IMR-90 (cell line): ENCODE results near the gene CTNNA2.

ENCODE experiments used
- CEBPB ChIP-seq: IDR thresholded peaks from 2 replicates; pipeline ENCODE4 v1.6.1; 2012; ENCODE audit warnings: low read depth, low read length, improper control_type of control experiment
- FOS ChIP-seq: fragments of 150-350 bp; IDR thresholded peaks from 2 replicates; pipeline ENCODE4 v1.6.1; 2016; ENCODE audit warnings: low read depth, low read length
- POLR2A ChIP-seq: IDR thresholded peaks from 2 replicates; pipeline ENCODE4 v1.6.1; 2012; ENCODE audit warnings: mild to moderate bottlenecking, low read depth, low read length
- RAD21 ChIP-seq: IDR thresholded peaks from 2 replicates; pipeline ENCODE4 v1.6.1; 2012; ENCODE audit warnings: low read length, improper control_type of control experiment
- RCOR1 ChIP-seq: IDR thresholded peaks from 2 replicates; pipeline ENCODE4 v1.6.1; 2012; ENCODE audit warnings: mild to moderate bottlenecking, low read length, improper control_type of control experiment; ENCODE audit not compliant: insufficient replicate concordance
- RFX5 ChIP-seq: IDR thresholded peaks from 2 replicates; pipeline ENCODE4 v1.8.0; 2012; ENCODE audit warnings: low read depth, mild to moderate bottlenecking, low read length, moderate library complexity
- SMC3 ChIP-seq: fragments of 150-350 bp; IDR thresholded peaks from 2 replicates; pipeline ENCODE4 v1.6.1; 2016; ENCODE audit warnings: low read depth, mild to moderate bottlenecking, antibody characterized with exemption, low read length, moderate library complexity
- TF ChIP-seq, protein P1 (sequence below): fragments of 150-350 bp; IDR thresholded peaks from 2 replicates; pipeline ENCODE4 v1.6.1; 2017; ENCODE audit warnings: mild to moderate bottlenecking, antibody characterized with exemption, low read length, low read depth
- TF ChIP-seq, protein P2 (sequence below): conservative IDR thresholded peaks from 2 replicates; pipeline ENCODE4 v1.5.1; 2012; ENCODE audit warnings: mild to moderate bottlenecking, low read depth, low read length, improper control_type of control experiment

DNA sequence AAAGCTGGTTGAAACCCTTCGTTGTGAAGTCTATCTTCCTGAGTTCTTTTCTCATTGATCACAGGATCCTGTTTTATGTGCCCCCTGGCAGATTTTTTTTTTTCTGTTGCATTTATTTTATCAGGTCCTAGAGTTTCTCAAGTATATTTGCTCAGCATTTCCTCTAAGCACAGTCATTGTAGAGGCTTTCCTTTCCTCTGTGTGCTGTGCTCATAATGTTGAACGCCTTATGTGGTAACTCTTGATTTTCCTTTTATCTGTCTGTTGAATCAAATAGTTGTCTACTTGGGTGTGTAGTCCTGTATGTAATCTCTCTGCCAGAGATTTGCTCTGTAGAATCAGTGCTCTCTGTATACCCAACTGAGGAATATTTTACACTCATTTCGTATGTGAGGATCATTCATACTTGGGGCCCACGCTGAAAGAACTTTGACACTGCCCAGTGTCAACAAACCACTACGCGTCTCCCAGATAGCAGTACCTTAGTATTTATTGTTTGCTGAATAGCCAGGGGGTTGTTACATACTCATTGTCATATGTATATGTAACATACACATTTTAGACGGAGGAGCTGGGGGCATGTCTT lies 118.2 kb downstream of the CTNNA2 start:
- no peak for TF ChIP-seq FOS
- TF ChIP-seq POLR2A: no peak
- no peak for TF ChIP-seq RAD21
- TF ChIP-seq, protein P1, sequence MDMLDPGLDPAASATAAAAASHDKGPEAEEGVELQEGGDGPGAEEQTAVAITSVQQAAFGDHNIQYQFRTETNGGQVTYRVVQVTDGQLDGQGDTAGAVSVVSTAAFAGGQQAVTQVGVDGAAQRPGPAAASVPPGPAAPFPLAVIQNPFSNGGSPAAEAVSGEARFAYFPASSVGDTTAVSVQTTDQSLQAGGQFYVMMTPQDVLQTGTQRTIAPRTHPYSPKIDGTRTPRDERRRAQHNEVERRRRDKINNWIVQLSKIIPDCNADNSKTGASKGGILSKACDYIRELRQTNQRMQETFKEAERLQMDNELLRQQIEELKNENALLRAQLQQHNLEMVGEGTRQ: no peak
- TF ChIP-seq SMC3: no peak
- TF ChIP-seq, protein P2, sequence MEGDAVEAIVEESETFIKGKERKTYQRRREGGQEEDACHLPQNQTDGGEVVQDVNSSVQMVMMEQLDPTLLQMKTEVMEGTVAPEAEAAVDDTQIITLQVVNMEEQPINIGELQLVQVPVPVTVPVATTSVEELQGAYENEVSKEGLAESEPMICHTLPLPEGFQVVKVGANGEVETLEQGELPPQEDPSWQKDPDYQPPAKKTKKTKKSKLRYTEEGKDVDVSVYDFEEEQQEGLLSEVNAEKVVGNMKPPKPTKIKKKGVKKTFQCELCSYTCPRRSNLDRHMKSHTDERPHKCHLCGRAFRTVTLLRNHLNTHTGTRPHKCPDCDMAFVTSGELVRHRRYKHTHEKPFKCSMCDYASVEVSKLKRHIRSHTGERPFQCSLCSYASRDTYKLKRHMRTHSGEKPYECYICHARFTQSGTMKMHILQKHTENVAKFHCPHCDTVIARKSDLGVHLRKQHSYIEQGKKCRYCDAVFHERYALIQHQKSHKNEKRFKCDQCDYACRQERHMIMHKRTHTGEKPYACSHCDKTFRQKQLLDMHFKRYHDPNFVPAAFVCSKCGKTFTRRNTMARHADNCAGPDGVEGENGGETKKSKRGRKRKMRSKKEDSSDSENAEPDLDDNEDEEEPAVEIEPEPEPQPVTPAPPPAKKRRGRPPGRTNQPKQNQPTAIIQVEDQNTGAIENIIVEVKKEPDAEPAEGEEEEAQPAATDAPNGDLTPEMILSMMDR: no peak
- no peak for TF ChIP-seq CEBPB
- no peak for TF ChIP-seq RCOR1
- no peak for TF ChIP-seq RFX5
